Loucy (cell line): ENCODE measurements around the gene UGT1A9.

Experiments
- H2AFZ ChIP-seq: fragments of 200-600 bp; sonication (generic); 2 replicates; pipeline ENCODE4 v1.6.0; 2016; ENCODE audit warnings: antibody characterized with exemption, mild to moderate bottlenecking, low read length, moderate library complexity
- H3F3A ChIP-seq: fragments of 200-600 bp; 2 replicates; pipeline ENCODE4 v1.6.0; 2016; ENCODE audit warnings: antibody characterized with exemption, low read depth, mild to moderate bottlenecking
- H3K27me3 ChIP-seq: fragments of 200-600 bp; sonication (generic); 2 replicates; pipeline ENCODE4 v1.6.1; 2014; ENCODE audit warnings: low read length, mild to moderate bottlenecking; ENCODE audit not compliant: insufficient read depth, poor library complexity, severe bottlenecking
- H3K36me3 ChIP-seq: fragments of 200-600 bp; sonication (generic); 2 replicates; pipeline ENCODE4 v1.6.1; 2016; ENCODE audit warnings: low read length; ENCODE audit not compliant: insufficient read depth
- H3K4me1 ChIP-seq: fragments of 200-600 bp; sonication (generic); 2 replicates; pipeline ENCODE4 v1.5.1; 2014; ENCODE audit warnings: low read length, mild to moderate bottlenecking; ENCODE audit not compliant: insufficient read depth, poor library complexity, severe bottlenecking
- H3K4me2 ChIP-seq: fragments of 200-600 bp; sonication (generic); 2 replicates; pipeline ENCODE4 v1.6.0; 2014; ENCODE audit warnings: antibody characterized with exemption, low read length, low read depth, mild to moderate bottlenecking; ENCODE audit not compliant: poor library complexity, severe bottlenecking
- H3K4me3 ChIP-seq: fragments of 200-600 bp; sonication (generic); 2 replicates; pipeline ENCODE4 v1.5.1; 2014; ENCODE audit warnings: low read length, mild to moderate bottlenecking, mixed read lengths; ENCODE audit not compliant: poor library complexity, severe bottlenecking
- H3K79me2 ChIP-seq: fragments of 200-600 bp; sonication (generic); 2 replicates; pipeline ENCODE4 v1.6.1; 2014; ENCODE audit warnings: low read length; ENCODE audit not compliant: insufficient read depth
- H3K9ac ChIP-seq: fragments of 200-600 bp; sonication (generic); 2 replicates; pipeline ENCODE4 v1.6.0; 2014; ENCODE audit warnings: mild to moderate bottlenecking, low read depth, low read length, moderate library complexity; ENCODE audit not compliant: poor library complexity, severe bottlenecking
- H3K9me2 ChIP-seq: fragments of 200-600 bp; sonication (generic); replicated peaks from 2 replicates; pipeline ENCODE4 v1.6.1; 2016; ENCODE audit warnings: low read depth, low read length, mixed read lengths
- H3K9me3 ChIP-seq: fragments of 200-600 bp; sonication (generic); 2 replicates; pipeline ENCODE4 v1.6.1; 2014; ENCODE audit warnings: mild to moderate bottlenecking, antibody characterized with exemption, low read length, low read depth; ENCODE audit not compliant: insufficient read depth
- H4K20me1 ChIP-seq: fragments of 200-600 bp; sonication (generic); 2 replicates; pipeline ENCODE4 v1.6.0; 2014; ENCODE audit warnings: antibody characterized with exemption, low read length, mild to moderate bottlenecking; ENCODE audit not compliant: insufficient read depth, poor library complexity, severe bottlenecking
- CTCF ChIP-seq: fragments of 200-600 bp; sonication (generic); conservative IDR thresholded peaks from 2 replicates; pipeline ENCODE4 v1.5.1; 2014; ENCODE audit warnings: mild to moderate bottlenecking, antibody characterized with exemption, low read length
- EZH2phosphoT487 ChIP-seq: fragments of 200-600 bp; IDR thresholded peaks from 2 replicates; pipeline ENCODE4 v1.6.1; 2018; ENCODE audit warnings: antibody characterized with exemption, mild to moderate bottlenecking, moderate library complexity, borderline replicate concordance

The UGT1A9 gene

GRCh38 chr2:233690444-233690843 is 18.7 kb downstream of the UGT1A9 start:
- Histone ChIP-seq H3K9me2 (no peaks in the 10 kb centered on the region), H3K9ac (no peak overlapping the region), H3K9me3 (no peaks in the 10 kb centered on the region), H3K36me3 (no peaks in the 10 kb centered on the region), H3K27me3 (no peaks in the 10 kb centered on the region), H2AFZ (no peak overlapping the region), H3K79me2 (no peaks in the 10 kb centered on the region), H3K4me3 (no peak overlapping the region), H3K4me2 (no peak overlapping the region), H3F3A (no peaks in the 10 kb centered on the region), H3K4me1 (no peaks in the 10 kb centered on the region), H4K20me1 (no peaks in the 10 kb centered on the region)
- no peak for TF ChIP-seq EZH2phosphoT487
- no peak for TF ChIP-seq CTCF

GRCh38 chr2:233691443-233692433 is 20.0 kb downstream of the UGT1A9 start:
- Histone ChIP-seq H4K20me1 (no peaks in the 10 kb centered on the region), H3K27me3 (no peaks in the 10 kb centered on the region), H3K4me2 (no peak overlapping the region), H3K79me2 (no peaks in the 10 kb centered on the region), H3K9me2 (no peaks in the 10 kb centered on the region), H3F3A (no peaks in the 10 kb centered on the region), H2AFZ (no peak overlapping the region), H3K9me3 (no peaks in the 10 kb centered on the region), H3K4me3 (no peak overlapping the region), H3K4me1 (no peaks in the 10 kb centered on the region), H3K9ac (no peak overlapping the region), H3K36me3 (no peaks in the 10 kb centered on the region)
- no peak for TF ChIP-seq EZH2phosphoT487
- TF ChIP-seq CTCF, result no peak

GRCh38 chr2:233692648-233693047 is 20.9 kb downstream of the UGT1A9 start, which contains the start of gene UGT1A6:
Gene UGT1A6, plus strand, starts transcription at chr2:233692890. Its CDS starts 115 bp downstream, at chr2:233693005.
- Histone ChIP-seq H4K20me1 (no peaks in the 10 kb centered on the region), H3K9ac (no peak within 1 kb of the TSS), H3K9me3 (no peaks in the 10 kb centered on the region), H3F3A (no peaks in the 10 kb centered on the region), H2AFZ (no peak within 1 kb of the TSS), H3K4me2 (no peak within 1 kb of the TSS), H3K36me3 (no peaks in the 10 kb centered on the region), H3K79me2 (no peaks in the 10 kb centered on the region), H3K27me3 (no peaks in the 10 kb centered on the region), H3K4me1 (no peaks in the 10 kb centered on the region), H3K9me2 (no peaks in the 10 kb centered on the region), H3K4me3 (no peak within 1 kb of the TSS)
- no peak for TF ChIP-seq CTCF
- TF ChIP-seq EZH2phosphoT487, result no peak
